Activated T-helper 1 cell treated with anti-CD3 and anti-CD28 coated beads, Interleukin-2, amount 50 U/mL, for 16 hours (primary cell): ENCODE measurements around the gene CEP55.
A peak's percentile ranks its signal among the peaks of the same experiment; 100 is the strongest.

Experiments used
- DNase-seq, 2 donors: peaks; one replicate each; pipeline ENCODE4 v3.0.0-alpha.2; 2020; ENCODE audit warnings: low read depth in 1 of 2, low spot score in 1 of 2

The CEP55 gene

DNA sequence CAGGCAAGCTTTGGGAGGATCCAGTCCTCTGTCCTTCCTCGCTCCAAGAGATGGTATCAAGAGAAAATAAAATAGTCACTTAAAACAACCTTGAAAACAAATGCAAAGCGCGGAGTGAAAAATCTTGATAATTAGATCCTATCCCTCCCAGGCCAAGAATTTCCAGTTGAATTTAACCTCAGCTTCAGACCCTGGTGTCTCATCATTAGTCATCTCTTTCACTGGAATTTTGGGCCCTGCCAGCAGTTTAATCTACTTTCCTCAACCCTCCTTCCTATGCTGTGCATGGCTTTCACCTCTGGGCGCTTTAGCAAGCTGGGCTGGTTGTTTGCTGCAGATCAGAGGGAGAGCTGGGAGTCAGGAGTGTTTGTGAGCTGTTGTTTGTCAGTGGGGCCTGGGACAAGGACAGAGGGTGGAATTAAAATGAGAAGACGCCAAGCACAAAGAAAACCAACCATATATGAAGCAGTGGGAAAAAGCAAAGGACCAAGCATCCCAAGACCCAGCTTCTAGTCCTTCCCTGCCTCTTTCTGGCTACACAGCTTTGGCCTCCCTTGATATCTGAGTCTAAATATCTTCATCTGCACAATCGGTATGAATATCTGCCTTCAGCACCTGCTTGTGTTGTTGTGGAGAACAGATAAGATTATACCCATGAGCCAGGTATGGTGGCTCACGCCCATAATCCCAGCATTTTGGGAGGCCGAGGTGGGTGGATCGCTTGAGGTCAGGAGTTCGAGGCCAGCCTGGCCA lies 27.8 kb upstream of the CEP55 start:
- DNase-seq, result no peak

GRCh38 chr10:93469454-93469853 lies 27.0 kb upstream of the CEP55 start:
- no peak for DNase-seq

GRCh38 chr10:93471110-93471651 lies 25.2 kb upstream of the CEP55 start:
- DNase-seq, result no peak

- DNase-seq, result no peak
These were observed 23.3 kb upstream of the CEP55 start for GRCh38 chr10:93473161-93473560.

DNA sequence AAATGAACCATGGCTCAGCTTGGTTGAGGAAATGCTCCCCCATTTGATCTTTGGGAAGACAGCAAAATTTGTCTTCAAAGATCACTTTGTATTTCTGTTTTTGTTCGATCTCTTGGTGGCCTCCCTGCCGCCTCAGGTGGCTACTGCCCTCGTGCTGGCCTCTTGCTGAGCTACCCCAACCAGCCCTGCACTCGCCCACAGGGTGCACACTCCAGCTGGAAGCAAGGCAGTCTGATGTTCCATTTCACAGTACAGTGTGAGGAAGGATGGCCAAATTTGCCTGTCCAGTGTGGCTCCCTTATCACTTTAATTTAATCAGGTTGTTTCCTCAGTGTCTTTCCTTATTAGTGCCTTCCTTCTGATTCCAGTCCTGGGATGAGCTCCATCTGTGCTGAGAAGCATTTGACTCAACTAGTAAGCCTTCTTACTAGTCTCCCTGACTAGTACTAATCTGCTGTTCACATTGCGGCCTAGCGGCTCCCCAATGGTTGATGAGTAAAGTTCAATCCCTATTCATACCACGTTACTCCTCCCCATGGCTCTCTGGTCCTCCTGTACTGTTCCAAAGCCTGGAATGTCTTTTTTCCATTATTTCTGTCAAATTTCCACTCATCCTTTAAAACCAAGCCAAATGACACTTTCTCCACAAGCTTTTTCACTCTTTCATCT lies 22.5 kb upstream of the CEP55 start:
- DNase-seq, result no peak

DNA sequence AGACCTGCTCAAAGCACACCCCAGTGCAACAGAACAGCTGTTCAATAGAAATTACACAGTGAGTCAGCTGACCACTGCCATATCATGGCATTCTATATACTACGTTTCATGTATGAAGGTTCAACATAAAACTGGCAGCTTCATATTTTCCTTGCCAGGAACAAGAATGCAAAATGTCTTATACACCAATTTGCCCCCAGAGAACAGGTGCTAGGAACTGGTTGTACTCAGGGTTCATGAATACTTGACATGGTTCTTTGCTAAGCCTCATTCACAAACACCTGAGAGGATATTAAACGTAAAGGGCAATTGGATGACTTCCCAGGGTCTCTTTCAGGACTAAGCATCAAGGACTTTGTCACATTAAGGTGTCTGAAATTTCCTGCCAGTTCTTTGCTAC lies 21.2 kb upstream of the CEP55 start:
- no peak for DNase-seq

DNA sequence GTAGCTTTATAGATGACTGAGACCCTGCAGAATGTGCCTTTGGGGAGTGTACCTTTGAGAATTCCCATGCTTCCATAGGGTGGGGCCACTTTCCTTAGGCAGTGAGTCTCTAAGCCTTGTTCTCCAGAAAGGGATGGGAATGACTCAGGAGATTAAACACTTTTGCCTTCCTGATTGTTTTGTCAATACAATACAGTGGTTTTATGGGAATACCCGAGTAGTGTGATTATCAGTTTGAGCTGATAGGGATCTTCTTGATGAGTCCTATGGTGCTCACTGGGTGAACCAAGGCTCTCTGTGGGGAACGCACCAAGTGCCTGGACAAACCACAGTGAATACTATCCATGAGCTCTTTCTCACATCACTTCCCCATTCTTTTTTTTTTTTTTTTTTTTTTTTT lies 20.5 kb upstream of the CEP55 start:
- DNase-seq, result no peak

GRCh38 chr10:93476756-93477155 lies 19.7 kb upstream of the CEP55 start:
- DNase-seq, result no peak

- no peak for DNase-seq
These were observed 17.5 kb upstream of the CEP55 start for GRCh38 chr10:93478873-93479272.

- no peak for DNase-seq
These were observed 14.7 kb upstream of the CEP55 start for GRCh38 chr10:93481637-93482144.

GRCh38 chr10:93482145-93482834 lies 14.1 kb upstream of the CEP55 start, which contains the start of gene MYOF:
Gene MYOF (minus strand): TSS chr10:93482334. CDS start chr10:93482194, 140 bp downstream.
- DNase-seq, result peak in 1 of 2 donors; percentile 20

DNA sequence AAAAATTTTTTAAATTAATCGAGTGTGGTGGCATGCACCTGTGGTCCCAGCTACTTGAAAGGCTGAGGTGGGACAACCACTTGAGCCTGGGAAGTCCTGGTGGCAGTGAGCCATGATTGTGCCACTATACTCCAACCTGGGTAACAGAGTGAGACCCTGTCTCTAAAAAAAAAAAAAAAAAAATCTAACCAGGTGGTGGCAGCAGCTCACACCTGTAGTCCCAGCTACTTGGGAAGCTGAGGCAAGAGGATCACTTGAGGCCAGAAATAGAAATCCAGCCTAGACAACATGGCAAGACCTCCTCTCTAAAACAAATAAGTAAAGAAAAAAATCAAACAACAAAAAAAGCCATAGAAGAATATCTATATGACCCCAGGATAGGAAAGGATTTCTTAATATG lies 10.7 kb upstream of the CEP55 start:
- no peak for DNase-seq

DNA sequence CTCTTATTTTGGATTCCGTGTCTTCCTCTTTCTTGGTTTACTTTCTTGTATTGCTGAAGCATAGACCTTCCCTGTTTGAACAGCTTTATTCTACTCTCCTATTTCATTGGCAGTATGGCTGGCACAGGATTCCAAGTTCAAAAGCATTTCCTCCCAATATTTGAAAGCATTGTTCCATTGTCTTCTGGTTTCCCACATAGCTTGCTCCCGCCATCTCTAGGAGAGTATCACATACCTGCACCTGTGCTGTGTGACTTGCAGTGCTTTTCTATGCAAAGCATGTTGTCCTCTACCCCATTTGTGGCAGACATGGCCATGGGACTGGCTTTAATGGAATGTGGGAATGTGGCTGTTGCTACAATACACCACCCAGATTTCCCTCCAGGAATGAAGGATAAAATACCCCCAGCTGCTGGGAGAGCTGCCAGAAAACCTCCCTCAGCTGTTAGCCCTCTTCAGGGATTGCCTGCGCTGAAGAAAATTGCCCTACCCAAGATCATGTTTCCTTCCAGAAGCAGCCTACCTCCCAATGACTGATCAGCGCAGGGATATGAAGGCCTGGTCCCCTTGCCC lies 7.4 kb upstream of the CEP55 start:
- DNase-seq, result no peak

DNA sequence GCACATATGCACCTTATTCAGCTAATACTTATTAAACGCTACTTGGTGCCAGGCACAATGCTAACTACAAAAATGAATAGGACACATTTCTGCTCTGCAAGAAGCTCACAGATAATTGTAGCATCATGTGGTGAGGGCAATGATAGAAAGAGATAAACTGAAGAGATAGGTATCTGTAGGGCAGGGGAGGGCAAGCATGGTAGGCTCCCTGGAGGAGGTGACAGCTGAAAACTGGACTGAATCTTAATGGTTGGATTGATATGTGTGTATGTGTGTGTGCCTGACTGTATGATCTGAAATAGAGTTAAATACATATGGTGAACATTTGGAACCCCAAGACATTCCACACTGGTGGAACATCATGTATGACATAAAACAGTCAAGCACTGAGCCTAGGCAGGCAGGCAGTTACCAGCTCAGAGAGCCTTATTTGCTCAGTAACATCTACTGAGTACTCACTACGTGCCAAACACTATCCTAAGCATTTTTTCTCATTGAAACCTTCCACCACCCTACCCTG lies 4.8 kb upstream of the CEP55 start:
- DNase-seq, result no peak

- DNase-seq, result no peak
These were observed 3.2 kb upstream of the CEP55 start for GRCh38 chr10:93493162-93493561.

DNA sequence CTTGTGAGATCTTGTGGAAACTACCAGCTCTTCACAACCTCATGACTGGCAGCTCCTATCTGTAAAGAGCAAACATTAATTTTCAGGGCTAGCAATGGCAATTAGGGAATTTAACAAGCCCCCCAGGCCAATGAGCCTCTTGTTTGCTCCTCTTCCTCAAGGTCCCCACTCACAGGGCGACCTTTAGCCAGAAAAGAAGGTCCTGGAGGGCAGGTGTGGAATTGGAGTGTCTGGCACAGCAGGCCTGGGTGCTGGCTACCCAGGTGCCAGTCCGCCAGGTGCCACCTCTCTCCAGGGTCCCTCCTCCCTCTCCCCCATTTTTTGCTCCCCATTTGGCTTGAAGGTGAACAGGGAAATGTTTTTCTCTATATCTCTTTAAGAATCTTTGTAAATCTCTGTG lies 1.9 kb upstream of the CEP55 start:
- DNase-seq, result no peak

DNA sequence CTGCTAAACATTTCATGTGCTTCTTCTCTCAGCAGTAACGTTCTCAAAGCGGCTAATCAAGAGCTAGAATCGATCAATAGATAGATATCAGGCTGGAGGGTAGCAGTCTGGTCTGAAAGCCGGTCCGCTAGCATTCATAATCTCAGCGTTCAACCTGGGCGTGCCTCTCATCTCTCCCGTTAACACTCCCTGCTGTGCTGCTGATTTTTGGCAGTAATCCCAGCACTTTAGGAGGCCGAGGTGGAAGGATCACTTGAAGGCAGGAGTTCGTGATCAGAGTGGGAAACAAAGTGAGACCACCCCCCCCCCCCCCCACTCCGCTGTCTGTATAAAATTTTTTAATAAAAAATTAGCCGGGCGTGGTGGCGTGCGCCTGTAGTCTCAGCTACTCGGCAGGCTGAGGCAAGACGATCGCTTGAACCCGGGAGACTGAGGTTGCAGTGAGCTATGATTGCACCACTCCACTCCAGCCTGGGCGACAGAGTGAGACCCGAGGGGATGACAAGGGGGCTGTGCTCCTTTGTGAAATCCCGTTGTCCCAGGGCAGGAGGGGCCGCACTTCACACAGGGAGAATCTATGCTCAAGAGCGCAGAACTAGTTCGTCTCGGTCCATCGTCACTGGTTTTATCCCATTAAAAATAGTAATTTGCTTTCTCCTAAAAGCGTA lies 624 bp upstream of the CEP55 start:
- DNase-seq, result peak in 1 of 2 donors; percentile 5

GRCh38 chr10:93498166-93498565 lies 1.8 kb downstream of the CEP55 start:
- no peak for DNase-seq

DNA sequence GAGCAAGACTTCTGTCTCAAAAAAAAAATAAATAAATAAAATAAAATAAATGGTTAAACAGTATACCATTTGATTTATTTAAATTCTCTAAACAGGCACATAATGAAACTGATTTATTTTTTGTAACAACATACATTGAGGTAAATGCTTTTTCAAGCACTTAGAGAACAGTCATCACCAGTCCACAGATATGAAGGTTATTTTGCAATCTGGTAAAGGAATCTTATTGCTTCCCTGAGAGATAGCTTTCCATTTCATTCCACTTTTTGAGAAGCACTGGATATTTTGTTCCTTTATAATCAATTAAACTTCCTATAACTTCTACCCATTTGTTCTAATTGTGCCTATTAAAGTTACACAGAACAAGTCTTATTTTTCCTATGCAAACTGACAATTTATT lies 5.2 kb downstream of the CEP55 start:
- no peak for DNase-seq

GRCh38 chr10:93503075-93503474 lies 6.7 kb downstream of the CEP55 start:
- no peak for DNase-seq

DNA sequence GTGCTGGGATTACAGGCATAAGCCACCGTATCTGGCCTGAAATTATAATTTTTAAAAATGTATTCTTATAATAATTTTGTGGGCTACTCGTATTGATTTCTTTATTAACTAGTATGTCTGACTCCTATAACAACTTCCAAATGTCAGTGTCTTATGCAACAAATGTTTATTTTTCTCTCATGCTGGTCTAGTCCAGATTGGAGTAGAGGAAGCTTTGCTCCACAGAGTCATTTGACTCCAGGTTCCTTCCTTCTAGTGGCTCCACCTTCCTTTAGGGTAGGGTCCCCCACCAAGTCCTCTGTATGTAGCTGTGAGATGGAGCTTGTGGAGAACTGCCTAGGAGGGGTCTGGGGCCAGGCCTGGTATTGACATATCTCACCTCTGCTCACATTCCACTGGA lies 8.7 kb downstream of the CEP55 start:
- DNase-seq, result no peak
